Hepatocyte (in vitro differentiated cells): ENCODE results near the gene PPM1G. TPM values are rescaled to one million over a fixed set of nuclear protein-coding genes. Genes with fewer than 3 reads are reported as not detected.

Experiments used
- DNase-seq: peaks from one replicate; pipeline ENCODE4 v3.0.0-alpha.2; 2016; ENCODE audit warnings: low spot score
- H2AFZ ChIP-seq: fragments of 200-600 bp; sonication (generic); 2 replicates; pipeline ENCODE4 v1.6.0; 2016; ENCODE audit warnings: antibody characterized with exemption, mild to moderate bottlenecking
- H3K27ac ChIP-seq: fragments of 200-600 bp; sonication (generic); 2 replicates; pipeline ENCODE4 v1.5.1; 2016; ENCODE audit warnings: mild to moderate bottlenecking
- H3K27me3 ChIP-seq: fragments of 200-600 bp; sonication (generic); 2 replicates; pipeline ENCODE4 v1.6.1; 2016
- H3K36me3 ChIP-seq: fragments of 200-600 bp; sonication (generic); replicated peaks from 2 replicates; pipeline ENCODE4 v1.5.1; 2016; ENCODE audit warnings: low read depth; ENCODE audit not compliant: insufficient read depth
- H3K4me1 ChIP-seq: fragments of 200-600 bp; sonication (generic); 2 replicates; pipeline ENCODE4 v1.5.1; 2016; ENCODE audit warnings: mild to moderate bottlenecking, moderate library complexity; ENCODE audit not compliant: insufficient read depth
- H3K4me2 ChIP-seq: fragments of 200-600 bp; sonication (generic); 2 replicates; pipeline ENCODE4 v1.6.0; 2016
- H3K4me3 ChIP-seq: fragments of 200-600 bp; sonication (generic); 2 replicates; pipeline ENCODE4 v1.5.1; 2016; ENCODE audit warnings: mild to moderate bottlenecking
- H3K79me2 ChIP-seq: fragments of 200-600 bp; sonication (generic); 2 replicates; pipeline ENCODE4 v1.6.0; 2017; ENCODE audit warnings: mild to moderate bottlenecking
- H3K9me2 ChIP-seq: fragments of 200-600 bp; sonication (generic); replicated peaks from 2 replicates; pipeline ENCODE4 v1.6.0; 2017; ENCODE audit warnings: mild to moderate bottlenecking; ENCODE audit not compliant: insufficient read depth
- H3K9me3 ChIP-seq: fragments of 200-600 bp; sonication (generic); 2 replicates; pipeline ENCODE4 v1.5.1; 2016; ENCODE audit warnings: low read depth, mild to moderate bottlenecking
- H4K20me1 ChIP-seq: fragments of 200-600 bp; sonication (generic); 2 replicates; pipeline ENCODE4 v1.6.0; 2016; ENCODE audit warnings: mild to moderate bottlenecking; ENCODE audit not compliant: insufficient read depth, poor library complexity, severe bottlenecking
- EZH2 ChIP-seq: fragments of 200-600 bp; sonication (generic); IDR thresholded peaks from 2 replicates; pipeline ENCODE4 v1.6.1; 2016; ENCODE audit warnings: antibody characterized with exemption, mild to moderate bottlenecking, borderline replicate concordance
- EZH2phosphoT487 ChIP-seq: fragments of 200-600 bp; sonication (generic); IDR thresholded peaks from one replicate; pipeline ENCODE4 v1.6.1; 2018; ENCODE audit warnings: antibody characterized with exemption, mild to moderate bottlenecking, low read depth, moderate library complexity; ENCODE audit not compliant: unreplicated experiment, severe bottlenecking
- WGBS: methylation state at CpG from one replicate; pipeline ENCODE4 v1.1.6; 2016; ENCODE audit warnings: low lambda C conversion rate; ENCODE audit errors: missing lambda C conversion rate; 5-methylcytosine and 5-hydroxymethylcytosine counted together
- polyA plus RNA-seq: library from polyadenylated mRNA; unstranded; fragments of >200 nt; fragmentation: Nextera tagmentation; extraction: Ambion mirVana; gene quantifications from 2 replicates; pipeline ENCODE4 v1.2.1, GENCODE V29; 2016
- total RNA-seq: library from RNA; depleted of rRNA; stranded (reverse); fragments of >200 nt; gene quantifications from 2 replicates; pipeline ENCODE4 v1.2.3, GENCODE V29; 2014
- TF ChIP-seq, protein P1 (sequence below): fragments of 200-600 bp; sonication (generic); IDR thresholded peaks from 2 replicates; pipeline ENCODE4 v1.5.1; 2016; ENCODE audit warnings: antibody characterized with exemption, mild to moderate bottlenecking; ENCODE audit not compliant: poor library complexity

PPM1G gene
- total and polyA plus RNA-seq, 2 experiments from 2014 or later: 60.6 to 65.7 TPM

GRCh38 chr2:27420996-27421395, 11.6 kb upstream of the PPM1G start:
- H3K9me3 ChIP-seq: no peaks in the 10 kb centered on the region
- H3K9me2 ChIP-seq: no peaks in the 10 kb centered on the region
- no peaks in the 10 kb centered on the region for H3K79me2 ChIP-seq
- TF ChIP-seq EZH2 (no peak), EZH2phosphoT487 (no peak)
- TF ChIP-seq, protein P1, sequence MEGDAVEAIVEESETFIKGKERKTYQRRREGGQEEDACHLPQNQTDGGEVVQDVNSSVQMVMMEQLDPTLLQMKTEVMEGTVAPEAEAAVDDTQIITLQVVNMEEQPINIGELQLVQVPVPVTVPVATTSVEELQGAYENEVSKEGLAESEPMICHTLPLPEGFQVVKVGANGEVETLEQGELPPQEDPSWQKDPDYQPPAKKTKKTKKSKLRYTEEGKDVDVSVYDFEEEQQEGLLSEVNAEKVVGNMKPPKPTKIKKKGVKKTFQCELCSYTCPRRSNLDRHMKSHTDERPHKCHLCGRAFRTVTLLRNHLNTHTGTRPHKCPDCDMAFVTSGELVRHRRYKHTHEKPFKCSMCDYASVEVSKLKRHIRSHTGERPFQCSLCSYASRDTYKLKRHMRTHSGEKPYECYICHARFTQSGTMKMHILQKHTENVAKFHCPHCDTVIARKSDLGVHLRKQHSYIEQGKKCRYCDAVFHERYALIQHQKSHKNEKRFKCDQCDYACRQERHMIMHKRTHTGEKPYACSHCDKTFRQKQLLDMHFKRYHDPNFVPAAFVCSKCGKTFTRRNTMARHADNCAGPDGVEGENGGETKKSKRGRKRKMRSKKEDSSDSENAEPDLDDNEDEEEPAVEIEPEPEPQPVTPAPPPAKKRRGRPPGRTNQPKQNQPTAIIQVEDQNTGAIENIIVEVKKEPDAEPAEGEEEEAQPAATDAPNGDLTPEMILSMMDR: no peak
- H3K4me2 ChIP-seq: no peak overlapping the region
- no peaks in the 10 kb centered on the region for H3K4me1 ChIP-seq
- no peak overlapping the region for H3K27ac ChIP-seq
- H4K20me1 ChIP-seq: no peaks in the 10 kb centered on the region
- no peak overlapping the region for H3K4me3 ChIP-seq
- H2AFZ ChIP-seq: no peak overlapping the region
- DNase-seq: no peak
- H3K36me3 ChIP-seq: no peaks in the 10 kb centered on the region
- no peaks in the 10 kb centered on the region for H3K27me3 ChIP-seq

GRCh38 chr2:27416151-27416550, 6.8 kb upstream of the PPM1G start:
- H4K20me1 ChIP-seq: no peaks in the 10 kb centered on the region
- H3K4me3 ChIP-seq: no peak overlapping the region
- H3K79me2 ChIP-seq: no peaks in the 10 kb centered on the region
- H2AFZ ChIP-seq: no peak overlapping the region
- no peaks in the 10 kb centered on the region for H3K9me3 ChIP-seq
- H3K36me3 ChIP-seq: no peaks in the 10 kb centered on the region
- 93% methylated on average over 6 of the region's 6 CpGs for WGBS
- H3K9me2 ChIP-seq: no peaks in the 10 kb centered on the region
- TF ChIP-seq, protein P1: no peak
- TF ChIP-seq EZH2: no peak
- no peak for TF ChIP-seq EZH2phosphoT487
- H3K27me3 ChIP-seq: no peaks in the 10 kb centered on the region
- no peak for DNase-seq
- no peak overlapping the region for H3K4me2 ChIP-seq
- no peaks in the 10 kb centered on the region for H3K4me1 ChIP-seq
- no peak overlapping the region for H3K27ac ChIP-seq

DNA sequence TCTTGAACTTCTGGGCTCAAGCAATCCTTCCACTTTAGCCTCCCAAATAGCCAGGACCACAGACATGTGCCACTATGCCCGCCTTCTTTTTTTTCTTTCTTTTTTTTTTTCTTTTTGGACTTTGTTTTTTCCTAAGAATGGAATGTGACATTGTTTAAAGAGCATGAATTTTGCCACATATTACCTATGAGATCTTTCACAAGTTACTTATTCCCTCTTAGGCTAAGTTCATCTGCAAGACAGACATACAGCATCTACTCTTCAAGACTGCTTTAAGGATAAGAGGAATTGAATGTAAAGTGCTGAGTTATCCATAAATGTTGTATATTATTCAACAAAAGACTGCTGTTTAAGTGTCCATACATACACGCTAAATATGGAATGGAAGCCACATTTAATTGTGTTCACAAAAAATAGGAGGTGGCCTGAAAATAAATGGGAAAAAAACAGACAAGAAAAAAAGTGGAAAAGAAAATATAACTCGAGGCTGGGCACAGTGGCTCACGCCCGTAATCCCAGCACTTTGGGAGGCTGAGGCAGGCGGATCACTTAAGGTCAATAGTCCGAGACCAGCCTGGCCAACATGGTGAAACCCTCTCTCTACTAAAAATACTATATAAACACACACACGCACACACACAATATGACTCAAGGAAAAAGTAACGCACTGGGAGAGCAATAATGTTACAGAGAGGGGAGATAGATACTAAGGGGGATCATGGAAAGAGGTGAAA, 3.2 kb upstream of the PPM1G start:
- no peak for DNase-seq
- Histone ChIP-seq H4K20me1 (no peaks in the 10 kb centered on the region), H3K27me3 (no peaks in the 10 kb centered on the region), H3K27ac (no peak overlapping the region), H3K36me3 (no peaks in the 10 kb centered on the region), H3K79me2 (peaks cover 16% of the 10 kb centered on the region), H3K4me3 (no peak overlapping the region), H3K9me2 (no peaks in the 10 kb centered on the region), H3K4me2 (no peak overlapping the region), H3K9me3 (no peaks in the 10 kb centered on the region), H2AFZ (no peak overlapping the region), H3K4me1 (peaks cover 3% of the 10 kb centered on the region)
- 83% methylated on average over 9 of the region's 9 CpGs for WGBS
- no peak for TF ChIP-seq EZH2
- TF ChIP-seq, protein P1: no peak
- no peak for TF ChIP-seq EZH2phosphoT487
